ENCODE results near the gene LCN10.
"Not testable (repeated sequence)": the region's sequence is repeated elsewhere in the genome, so short reads cannot be mapped to it uniquely, and the experiment has no call there.

LCN10 gene

DNA sequence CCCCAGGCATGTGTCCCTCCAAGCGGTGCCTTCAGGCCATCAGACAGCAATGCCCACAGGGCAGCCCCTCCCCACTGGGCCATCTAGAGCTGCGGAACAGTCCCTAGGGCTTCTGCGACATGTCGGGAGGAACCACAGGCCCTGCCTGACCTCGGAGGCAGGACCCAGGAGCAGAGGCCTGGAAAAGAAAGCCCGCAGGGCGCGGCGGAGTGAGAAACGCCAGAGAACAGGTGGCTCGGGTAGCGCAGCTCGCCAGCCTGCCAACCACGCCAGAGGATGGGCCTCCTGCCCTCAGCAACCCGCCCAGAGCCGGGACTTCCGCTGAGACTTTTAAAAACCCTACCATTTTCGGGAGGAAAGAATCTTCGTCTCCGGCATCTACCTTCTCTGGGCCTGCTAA lies 14.6 kb upstream of the LCN10 start:
- Histone ChIP-seq H3K4me3 (no peak overlapping the region), H3K27ac (peak overlapping the region in 1 of 21 experiments; percentile 42)

DNA sequence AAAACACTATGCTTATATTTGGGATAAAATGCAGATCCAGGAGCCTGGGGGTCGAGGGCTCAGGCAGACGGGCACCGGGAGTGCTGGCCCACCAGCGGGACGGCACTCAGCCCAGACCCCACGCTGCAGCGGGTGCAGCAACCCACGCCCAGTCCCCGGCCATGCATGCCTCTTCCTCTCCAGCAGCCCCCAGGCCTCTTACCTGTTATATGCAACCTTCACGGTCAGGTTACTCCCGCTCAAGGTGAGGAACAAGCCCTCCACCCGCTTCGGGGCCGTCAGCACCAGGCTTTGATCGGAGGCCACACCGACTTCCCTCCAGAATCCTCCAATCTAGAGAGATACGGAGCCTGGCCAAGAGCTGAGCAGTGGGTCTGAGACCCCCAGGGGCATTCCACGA lies 14.1 kb upstream of the LCN10 start:
- H3K4me3 ChIP-seq: no peak overlapping the region

DNA sequence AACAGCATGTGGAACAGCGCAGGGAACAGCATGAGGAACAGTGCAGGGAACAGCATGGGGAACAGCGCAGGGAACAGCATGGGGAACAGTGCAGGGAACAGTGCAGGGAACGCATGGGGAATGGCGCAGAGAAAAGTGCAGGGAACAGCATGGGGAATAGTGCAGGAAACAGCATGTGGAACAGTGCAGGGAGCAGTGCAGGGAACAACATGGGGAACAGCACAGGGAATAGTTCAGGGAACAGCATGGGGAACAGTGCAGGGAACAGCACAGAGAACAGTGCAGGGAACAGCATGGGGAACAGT lies 13.3 kb upstream of the LCN10 start:
- H3K4me3 ChIP-seq: no peak overlapping the region
- no peak overlapping the region for H3K27ac ChIP-seq

More for the DNA sequence above, 14.1 kb upstream of the LCN10 start:
- H3K27ac ChIP-seq: peak overlapping the region in 1 of 21 experiments; percentile 5

DNA sequence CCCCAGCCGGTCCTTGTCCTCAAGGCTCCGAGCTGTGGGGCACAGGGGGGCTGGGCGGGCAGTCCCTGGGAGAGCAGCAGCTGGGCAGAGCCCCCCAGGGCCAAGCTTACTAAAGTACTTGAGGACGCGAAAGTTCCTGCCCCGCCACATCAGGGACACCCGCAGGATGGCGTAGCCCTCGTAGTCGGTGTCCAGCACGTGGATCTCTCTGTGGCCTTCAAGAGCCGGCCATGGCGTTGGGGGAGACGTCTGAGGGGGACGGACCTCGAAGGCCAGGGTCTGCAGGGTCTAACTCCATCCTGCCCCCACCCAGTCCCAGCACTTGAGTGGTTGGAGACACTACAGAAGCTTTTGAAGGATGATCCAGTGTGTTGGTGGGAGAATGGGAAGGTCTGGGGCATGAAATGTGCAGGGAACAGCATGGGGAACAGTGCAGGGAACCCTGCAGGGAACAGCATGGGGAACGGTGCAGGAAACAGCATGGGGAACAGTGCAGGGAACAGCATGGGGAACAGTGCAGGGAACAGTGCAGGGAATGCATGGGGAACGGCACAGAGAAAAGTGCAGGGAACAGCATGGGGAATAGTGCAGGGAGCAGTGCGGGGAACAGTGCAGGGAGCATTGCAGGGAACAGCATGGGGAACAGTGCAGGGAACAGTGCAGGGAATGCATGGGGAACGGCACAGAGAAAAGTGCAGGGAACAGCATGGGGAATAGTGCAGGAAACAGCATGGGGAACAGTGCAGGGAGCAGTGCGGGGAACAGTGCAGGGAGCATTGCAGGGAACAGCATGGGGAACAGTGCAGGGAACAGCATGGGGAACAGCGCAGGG lies 12.8 kb upstream of the LCN10 start:
- not testable (repeated sequence) for H3K4me3 ChIP-seq, H3K27ac ChIP-seq

DNA sequence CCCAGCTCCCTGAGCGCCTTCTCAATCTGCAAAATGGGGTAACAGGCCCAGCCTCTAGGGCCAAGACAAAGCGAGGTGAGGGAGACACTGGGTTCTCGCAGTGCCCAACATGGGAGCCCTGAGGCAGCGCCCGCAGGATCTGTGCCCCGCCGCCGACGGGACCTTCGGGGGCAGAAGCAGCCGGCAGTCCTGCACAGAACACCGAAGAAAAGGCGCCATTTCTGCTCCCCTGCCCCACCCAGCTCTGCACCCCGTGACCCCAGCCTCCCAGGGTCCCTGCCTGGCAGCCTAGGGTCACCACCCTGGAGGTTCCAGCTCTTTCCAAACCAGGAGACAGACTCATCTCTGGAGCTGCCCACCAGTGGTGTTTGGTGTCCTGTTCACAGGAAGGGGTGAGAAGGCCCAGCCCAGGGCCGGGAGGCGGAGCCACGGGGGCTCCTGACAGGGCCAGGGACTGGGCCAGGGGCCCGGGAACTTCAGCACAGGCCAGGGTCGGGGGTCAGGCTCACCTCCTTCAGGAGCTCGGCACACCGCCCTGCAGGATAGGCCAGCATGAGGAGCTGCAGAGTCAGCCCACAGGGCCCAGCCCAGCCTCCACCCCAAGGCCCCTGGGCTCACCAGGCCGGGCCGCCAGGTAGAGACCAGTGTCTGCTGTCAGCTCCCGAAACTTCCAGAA lies 12.0 kb upstream of the LCN10 start:
- no peak overlapping the region for H3K27ac ChIP-seq
- H3K4me3 ChIP-seq: no peak overlapping the region

GRCh38 chr9:136754059-136754572 lies 11.4 kb upstream of the LCN10 start:
- Histone ChIP-seq H3K4me3 (no peak overlapping the region), H3K27ac (no peak overlapping the region)

GRCh38 chr9:136753371-136754058 lies 10.8 kb upstream of the LCN10 start:
- Histone ChIP-seq H3K27ac (no peak overlapping the region), H3K4me3 (no peak overlapping the region)

GRCh38 chr9:136751814-136752213 lies 9.1 kb upstream of the LCN10 start:
- H3K4me3 ChIP-seq: no peak overlapping the region
- H3K27ac ChIP-seq: no peak overlapping the region

GRCh38 chr9:136751244-136751643 lies 8.5 kb upstream of the LCN10 start:
- no peak overlapping the region for H3K4me3 ChIP-seq
- H3K27ac ChIP-seq: no peak overlapping the region

GRCh38 chr9:136750526-136750925 lies 7.8 kb upstream of the LCN10 start:
- Histone ChIP-seq H3K4me3 (no peak overlapping the region), H3K27ac (no peak overlapping the region)

DNA sequence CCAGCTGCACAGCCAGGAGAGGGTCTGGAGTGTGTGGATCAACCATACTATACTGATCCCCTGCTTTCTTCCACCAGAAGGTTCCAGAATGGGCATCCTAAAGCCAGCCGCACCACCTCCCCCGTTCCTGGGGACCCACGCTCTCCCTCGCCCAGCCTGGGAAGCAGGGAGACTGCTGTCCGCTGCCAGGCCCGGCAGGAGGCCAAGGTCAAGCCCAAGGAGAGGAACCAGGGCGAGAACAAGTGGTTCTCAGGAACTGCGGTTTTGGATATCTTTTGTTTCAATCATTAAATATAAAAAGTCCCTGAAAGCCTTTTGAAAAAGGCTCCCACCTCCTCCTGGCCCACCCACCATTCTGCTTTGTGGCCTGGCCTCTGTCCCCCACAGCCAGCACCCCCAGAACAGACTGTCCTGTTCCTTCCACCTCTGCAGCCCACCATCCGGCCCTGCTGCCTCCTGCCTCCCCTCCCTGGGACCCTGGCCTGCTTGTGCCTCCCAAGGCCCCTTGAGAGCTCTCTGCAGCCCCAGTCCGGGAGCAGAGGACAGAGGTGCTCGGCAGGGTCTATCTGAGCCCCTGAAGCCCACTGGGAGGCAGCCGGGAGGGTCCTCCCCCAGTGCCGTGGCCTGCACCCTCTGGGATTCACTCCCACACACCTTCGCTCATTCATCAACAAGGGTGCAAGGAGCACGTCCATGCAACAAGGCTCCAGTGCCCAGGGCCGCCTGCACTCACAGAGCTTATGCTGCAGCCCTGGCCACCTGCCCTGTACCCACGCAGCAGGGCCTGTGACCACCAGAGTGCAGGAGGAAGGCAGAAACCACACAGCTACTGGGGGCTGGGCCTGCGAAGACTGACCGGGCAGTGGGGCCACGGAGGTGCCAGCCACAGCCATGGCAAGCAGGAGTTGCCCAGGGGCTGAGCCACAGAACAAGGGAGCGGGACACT lies 6.2 kb upstream of the LCN10 start:
- Histone ChIP-seq H3K27ac (peak overlapping the region in 3 of 21 experiments; percentile 7 to 29 (median 23)), H3K4me3 (no peak overlapping the region)

DNA sequence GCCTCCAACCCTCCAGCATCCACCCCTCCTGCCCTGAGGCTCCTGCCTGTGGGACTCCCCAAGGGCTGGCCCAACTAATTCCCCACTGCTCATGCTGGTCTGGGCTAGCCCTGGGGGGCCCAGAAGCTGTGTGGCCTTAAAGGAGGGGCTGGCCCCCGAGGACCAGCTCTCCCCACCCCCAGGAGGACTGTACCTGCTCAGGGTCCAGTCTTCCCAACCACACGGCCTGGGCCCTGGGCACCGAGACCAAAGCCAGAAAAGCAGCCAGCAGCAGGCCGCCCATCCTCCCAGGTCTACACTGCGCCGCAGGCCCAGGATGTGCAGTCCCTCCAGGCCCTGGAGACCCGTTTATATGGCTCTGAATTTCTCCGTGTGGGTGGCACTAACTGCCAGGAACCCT lies 5.5 kb upstream of the LCN10 start, which contains the start of gene LCN6:
Gene LCN6, minus strand, starts transcription at position 325 of the 400 bp plus-strand sequence. Its CDS starts 42 bp downstream, at position 283.
- H3K27ac ChIP-seq: peak within 1 kb of the TSS in 3 of 21 experiments; percentile 7 to 29 (median 23)
- no peak within 1 kb of the TSS for H3K4me3 ChIP-seq

- no peak overlapping the region for H3K27ac ChIP-seq
- no peak overlapping the region for H3K4me3 ChIP-seq
Observed at GRCh38 chr9:136747161-136748060, 4.7 kb upstream of the LCN10 start.

DNA sequence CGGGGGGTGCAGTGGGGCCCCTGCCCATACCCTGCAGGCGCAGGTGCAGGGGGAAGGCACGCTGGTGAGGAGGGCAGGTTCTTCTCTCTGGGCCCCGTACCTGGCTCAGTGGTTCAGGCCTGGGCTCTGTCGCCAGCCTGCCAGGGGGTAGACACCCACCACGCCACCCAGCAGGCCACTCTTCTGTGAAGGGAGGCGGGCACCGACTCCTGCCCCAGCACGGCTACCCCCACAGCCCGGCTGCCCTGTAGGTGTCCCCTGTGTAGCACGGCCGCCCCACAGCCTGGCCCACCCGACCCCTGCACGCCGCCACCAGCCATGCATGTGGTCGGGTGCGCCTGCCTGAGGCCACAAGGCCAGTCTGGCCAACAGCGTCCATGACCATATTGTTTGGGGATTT lies 3.9 kb upstream of the LCN10 start:
- no peak overlapping the region for H3K27ac ChIP-seq
- no peak overlapping the region for H3K4me3 ChIP-seq

DNA sequence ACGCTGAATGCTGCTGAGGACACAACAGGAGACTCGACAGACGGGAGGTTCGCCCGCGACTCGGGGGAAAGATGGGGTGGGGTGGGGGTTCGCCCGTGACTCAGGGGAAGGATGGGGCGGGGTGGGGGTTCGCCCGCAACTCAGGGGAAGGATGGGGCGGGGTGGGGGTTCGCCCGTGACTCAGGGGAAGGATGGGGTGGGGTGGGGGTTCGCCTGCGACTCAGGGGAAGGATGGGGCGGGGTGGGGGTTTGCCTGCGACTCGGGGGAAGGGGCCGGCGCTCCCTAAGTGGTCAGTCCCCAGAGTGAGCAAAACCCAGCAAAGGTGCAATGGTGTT lies 3.4 kb upstream of the LCN10 start:
- H3K4me3 ChIP-seq: no peak overlapping the region
- no peak overlapping the region for H3K27ac ChIP-seq

- H3K27ac ChIP-seq: peak overlapping the region in 1 of 21 experiments; percentile 10
- H3K4me3 ChIP-seq: no peak overlapping the region
Observed at GRCh38 chr9:136745389-136746154, 2.8 kb upstream of the LCN10 start.

DNA sequence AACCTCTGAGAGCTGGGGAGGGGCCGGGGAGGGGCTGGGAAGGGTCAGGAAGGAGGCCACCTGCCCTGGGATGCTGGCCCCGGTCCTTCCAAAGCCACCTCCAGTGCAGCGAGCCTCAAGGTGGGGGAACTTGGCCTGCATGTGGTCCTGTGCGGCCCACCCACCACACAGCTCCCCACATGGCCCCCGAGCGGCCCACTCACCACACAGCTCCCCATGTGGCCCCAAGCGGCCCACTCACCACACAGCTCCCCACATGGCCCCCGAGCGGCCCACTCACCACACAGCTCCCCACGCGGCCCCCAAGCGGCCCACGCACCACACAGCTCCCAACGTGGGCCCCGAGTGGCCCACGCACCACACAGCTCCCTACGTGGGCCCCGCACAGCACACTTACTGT lies 2.0 kb upstream of the LCN10 start:
- Histone ChIP-seq H3K4me3 (no peak overlapping the region), H3K27ac (no peak overlapping the region)

Data from skin epidermis (tissue), 12 donors.